OCI-LY7 (cell line): ENCODE data around the gene TPCN1.

Source experiments
- EZH2phosphoT487 ChIP-seq: fragments of 200-600 bp; sonication (generic); IDR thresholded peaks from 2 replicates; pipeline ENCODE4 v1.6.1; 2018; ENCODE audit warnings: low read depth, borderline replicate concordance, mild to moderate bottlenecking, mixed run types, antibody characterized with exemption, low read length, moderate library complexity, mixed read lengths
- TF ChIP-seq, protein P1 (sequence below): fragments of 200-600 bp; sonication (generic); conservative IDR thresholded peaks from 2 replicates; pipeline ENCODE4 v1.5.1; 2014; ENCODE audit warnings: mild to moderate bottlenecking, antibody characterized with exemption, low read length, moderate library complexity, mixed read lengths

DNA sequence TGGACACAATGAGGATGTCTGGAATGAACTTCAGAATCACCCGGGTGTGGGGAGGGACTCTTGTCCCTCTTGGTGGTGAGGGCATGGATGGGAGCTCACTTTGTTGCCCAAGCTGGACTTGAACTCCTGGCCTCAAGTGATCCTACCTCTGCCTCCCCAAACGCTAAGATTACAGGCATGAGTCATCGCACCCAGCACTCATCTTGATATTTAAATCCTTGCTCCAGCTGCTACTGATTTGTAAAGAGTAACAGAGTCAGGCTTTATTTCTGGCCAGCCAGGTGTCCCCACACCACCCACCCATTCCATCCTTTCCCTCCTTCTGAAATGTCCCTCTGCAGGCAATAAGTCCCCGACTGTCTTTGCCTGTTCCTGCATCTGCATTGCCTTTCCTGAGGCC, 40.9 kb upstream of the TPCN1 start:
- TF ChIP-seq, protein P1, sequence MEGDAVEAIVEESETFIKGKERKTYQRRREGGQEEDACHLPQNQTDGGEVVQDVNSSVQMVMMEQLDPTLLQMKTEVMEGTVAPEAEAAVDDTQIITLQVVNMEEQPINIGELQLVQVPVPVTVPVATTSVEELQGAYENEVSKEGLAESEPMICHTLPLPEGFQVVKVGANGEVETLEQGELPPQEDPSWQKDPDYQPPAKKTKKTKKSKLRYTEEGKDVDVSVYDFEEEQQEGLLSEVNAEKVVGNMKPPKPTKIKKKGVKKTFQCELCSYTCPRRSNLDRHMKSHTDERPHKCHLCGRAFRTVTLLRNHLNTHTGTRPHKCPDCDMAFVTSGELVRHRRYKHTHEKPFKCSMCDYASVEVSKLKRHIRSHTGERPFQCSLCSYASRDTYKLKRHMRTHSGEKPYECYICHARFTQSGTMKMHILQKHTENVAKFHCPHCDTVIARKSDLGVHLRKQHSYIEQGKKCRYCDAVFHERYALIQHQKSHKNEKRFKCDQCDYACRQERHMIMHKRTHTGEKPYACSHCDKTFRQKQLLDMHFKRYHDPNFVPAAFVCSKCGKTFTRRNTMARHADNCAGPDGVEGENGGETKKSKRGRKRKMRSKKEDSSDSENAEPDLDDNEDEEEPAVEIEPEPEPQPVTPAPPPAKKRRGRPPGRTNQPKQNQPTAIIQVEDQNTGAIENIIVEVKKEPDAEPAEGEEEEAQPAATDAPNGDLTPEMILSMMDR = no peak
- no peak for TF ChIP-seq EZH2phosphoT487
